ENCODE measurements around the gene CBFB. TPM values are rescaled to one million over a fixed set of nuclear protein-coding genes. Genes with fewer than 3 reads are reported as not detected.
A peak's percentile ranks its signal among the peaks of the same experiment; 100 is the strongest.

CBFB gene
- total RNA-seq, 1 donor from 2014 or later, result 46.9 TPM

GRCh38 chr16:67098599-67098998 lies 69.7 kb downstream of the CBFB start:
- Histone ChIP-seq H3K4me3 (no peak overlapping the region), H3K9me3 (no peaks in the 10 kb centered on the region), H3K4me1 (no peaks in the 10 kb centered on the region), H3K27me3 (ENCODE audit: low read depth) (no peaks in the 10 kb centered on the region), H3K36me3 (peaks cover 26% of the 10 kb centered on the region), H3K27ac (no peak overlapping the region)
- intact Hi-C loops (cut with DNase I), result no loop called here
- TF ChIP-seq CTCF (IDR thresholded peaks at IDR 0.05), result no peak
- DNase-seq (no peak), ATAC-seq (no peak)

- ATAC-seq (no peak), DNase-seq (no peak)
- H3K36me3 ChIP-seq, result peaks cover 26% of the 10 kb centered on the region
- peaks cover 12% of the 10 kb centered on the region for H3K4me1 ChIP-seq
- H3K27ac ChIP-seq, result no peak overlapping the region
- no peak for TF ChIP-seq CTCF (IDR thresholded peaks at IDR 0.05)
- H3K27me3 ChIP-seq (ENCODE audit: low read depth), result no peaks in the 10 kb centered on the region
- no peak overlapping the region for H3K4me3 ChIP-seq
- H3K9me3 ChIP-seq, result no peaks in the 10 kb centered on the region
- intact Hi-C loops (cut with DNase I), result no loop called here
These were observed 71.8 kb downstream of the CBFB start for GRCh38 chr16:67100569-67101310.

GRCh38 chr16:67101311-67102082 lies 72.5 kb downstream of the CBFB start:
- Histone ChIP-seq H3K27me3 (ENCODE audit: low read depth) (no peaks in the 10 kb centered on the region), H3K36me3 (peaks cover 26% of the 10 kb centered on the region), H3K4me1 (peaks cover 18% of the 10 kb centered on the region), H3K27ac (no peak overlapping the region), H3K9me3 (no peaks in the 10 kb centered on the region), H3K4me3 (no peak overlapping the region)
- no peak for TF ChIP-seq CTCF (IDR thresholded peaks at IDR 0.05)
- ATAC-seq (no peak), DNase-seq (no peak)
- intact Hi-C loops (cut with DNase I), result no loop called here

DNA sequence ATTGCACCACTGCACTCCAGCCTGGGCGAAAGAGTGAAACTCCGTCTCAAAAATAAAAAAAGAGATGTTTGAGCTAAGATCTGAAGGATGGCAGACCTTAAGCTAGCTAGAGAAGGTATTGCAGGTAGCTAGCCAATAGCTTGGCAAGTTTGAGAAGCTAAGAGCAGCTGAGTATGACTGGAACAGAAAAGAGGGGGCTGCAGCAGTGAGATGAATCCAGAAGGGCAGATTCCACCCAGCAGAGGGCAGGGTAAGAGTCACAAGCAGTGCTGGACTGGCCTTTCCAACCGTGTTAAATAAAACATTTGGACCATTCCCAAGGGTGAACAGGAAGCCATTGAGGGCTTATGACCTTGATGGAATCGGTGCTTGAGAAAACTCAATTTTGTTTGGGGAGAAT lies 75.1 kb downstream of the CBFB start:
- Histone ChIP-seq H3K4me1 (peaks cover 22% of the 10 kb centered on the region), H3K4me3 (no peak overlapping the region), H3K27me3 (ENCODE audit: low read depth) (no peaks in the 10 kb centered on the region), H3K27ac (no peak overlapping the region), H3K36me3 (peaks cover 19% of the 10 kb centered on the region), H3K9me3 (no peaks in the 10 kb centered on the region)
- ATAC-seq (peak; percentile 53), DNase-seq (no peak)
- intact Hi-C loops (cut with DNase I), result no loop called here
- TF ChIP-seq CTCF (IDR thresholded peaks at IDR 0.05), result peak; percentile 21

GRCh38 chr16:67104845-67105244 lies 75.9 kb downstream of the CBFB start:
- Histone ChIP-seq H3K36me3 (peaks cover 11% of the 10 kb centered on the region), H3K27ac (peak overlapping the region; percentile 25), H3K27me3 (ENCODE audit: low read depth) (no peaks in the 10 kb centered on the region), H3K4me3 (no peak overlapping the region), H3K9me3 (no peaks in the 10 kb centered on the region), H3K4me1 (peaks cover 26% of the 10 kb centered on the region)
- TF ChIP-seq CTCF (IDR thresholded peaks at IDR 0.05), result no peak
- intact Hi-C loops (cut with DNase I), result no loop called here
- ATAC-seq (no peak), DNase-seq (no peak)
